Neural cell (in vitro differentiated cells): Measurements from ENCODE around the gene CCDC68. TPM values are rescaled to one million over a fixed set of nuclear protein-coding genes. Genes with fewer than 3 reads are reported as not detected.
A peak's percentile ranks its signal among the peaks of the same experiment; 100 is the strongest.

Experiments
- H2AFZ ChIP-seq: fragments of 200-600, 300-800 bp; sonication (generic), shearing (Covaris generic); 2 replicates; pipeline ENCODE4 v1.6.0; 2014; ENCODE audit warnings: low read depth, mild to moderate bottlenecking, antibody characterized with exemption, low read length, moderate library complexity
- H3F3A ChIP-seq: fragments of 200-600 bp; shearing (Covaris generic); 2 replicates; pipeline ENCODE4 v1.6.1; 2016; ENCODE audit warnings: mild to moderate bottlenecking, moderate library complexity, mixed read lengths, antibody characterized with exemption, low read length; ENCODE audit not compliant: insufficient read depth, poor library complexity, severe bottlenecking
- H3K27ac ChIP-seq: fragments of 200-600, 300-800 bp; sonication (generic), shearing (Covaris generic); 2 replicates; pipeline ENCODE4 v1.5.1; 2014; ENCODE audit warnings: mild to moderate bottlenecking, low read length, moderate library complexity
- H3K27me3 ChIP-seq: fragments of 300-800, 200-600 bp; sonication (generic), shearing (Covaris generic); 2 replicates; pipeline ENCODE4 v1.6.0; 2014; ENCODE audit warnings: mild to moderate bottlenecking, low read depth, low read length, moderate library complexity; ENCODE audit not compliant: insufficient read depth
- H3K36me3 ChIP-seq: fragments of 300-800, 200-600 bp; sonication (generic), shearing (Covaris generic); 2 replicates; pipeline ENCODE4 v1.5.1; 2014; ENCODE audit warnings: mild to moderate bottlenecking, antibody characterized with exemption, low read length, moderate library complexity; ENCODE audit not compliant: insufficient read depth
- H3K4me2 ChIP-seq: fragments of 300-800, 200-600 bp; sonication (generic), shearing (Covaris generic); 2 replicates; pipeline ENCODE4 v1.6.0; 2014; ENCODE audit warnings: mild to moderate bottlenecking, low read length
- H3K4me3 ChIP-seq: fragments of 300-800, 200-600 bp; sonication (generic), shearing (Covaris generic); 2 replicates; pipeline ENCODE4 v1.5.1; 2014; ENCODE audit warnings: mild to moderate bottlenecking, low read length, moderate library complexity
- H3K79me2 ChIP-seq: fragments of 200-600 bp; shearing (Covaris generic); replicated peaks from 2 replicates; pipeline ENCODE4 v1.6.0; 2014; ENCODE audit warnings: mild to moderate bottlenecking, low read length, moderate library complexity; ENCODE audit not compliant: insufficient read depth
- H3K9ac ChIP-seq: fragments of 300-800, 200-600 bp; sonication (generic), shearing (Covaris generic); 2 replicates; pipeline ENCODE4 v1.6.1; 2016; ENCODE audit warnings: mild to moderate bottlenecking, low read length, mixed read lengths
- H3K9me2 ChIP-seq: fragments of 200-600 bp; shearing (Covaris generic); 2 replicates; pipeline ENCODE4 v1.6.1; 2016; ENCODE audit warnings: mild to moderate bottlenecking, low read length, mixed read lengths; ENCODE audit not compliant: insufficient read depth
- H3K9me3 ChIP-seq: fragments of 200-600, 300-800 bp; sonication (generic), shearing (Covaris generic); 2 replicates; pipeline ENCODE4 v1.6.1; 2016; ENCODE audit warnings: mild to moderate bottlenecking, mixed run types, low read length, moderate library complexity, mixed read lengths
- H4K20me1 ChIP-seq: fragments of 200-600 bp; shearing (Covaris generic); 2 replicates; pipeline ENCODE4 v1.6.1; 2016; ENCODE audit warnings: mild to moderate bottlenecking, mixed run types; ENCODE audit not compliant: insufficient read depth
- EP300 ChIP-seq: fragments of 450-650 bp; conservative IDR thresholded peaks from 2 replicates; pipeline ENCODE4 v1.6.1; 2014; ENCODE audit warnings: antibody characterized with exemption, mild to moderate bottlenecking, moderate library complexity; ENCODE audit not compliant: poor library complexity, severe bottlenecking
- EZH2 ChIP-seq: fragments of 200-600, 300-800 bp; shearing (Covaris generic), sonication (generic); IDR thresholded peaks from 2 replicates; pipeline ENCODE4 v1.6.1; 2014; ENCODE audit warnings: antibody characterized with exemption, low read length, borderline replicate concordance, mild to moderate bottlenecking; ENCODE audit not compliant: insufficient read depth, poor library complexity, severe bottlenecking
- MXI1 ChIP-seq: fragments of 450-650 bp; conservative IDR thresholded peaks from 2 replicates; pipeline ENCODE4 v1.6.1; 2014; ENCODE audit warnings: antibody characterized with exemption, mild to moderate bottlenecking; ENCODE audit not compliant: poor library complexity, severe bottlenecking
- POLR2AphosphoS5 ChIP-seq: IDR thresholded peaks from 2 replicates; pipeline ENCODE4 v1.6.1; 2012
- RAD21 ChIP-seq: fragments of 450-650 bp; conservative IDR thresholded peaks from 2 replicates; pipeline ENCODE4 v1.6.1; 2014; ENCODE audit warnings: antibody characterized with exemption, mild to moderate bottlenecking, moderate library complexity
- SMC3 ChIP-seq: fragments of 450-650 bp; conservative IDR thresholded peaks from 2 replicates; pipeline ENCODE4 v1.6.1; 2014; ENCODE audit warnings: antibody characterized with exemption, mild to moderate bottlenecking, moderate library complexity; ENCODE audit not compliant: poor library complexity
- TAF1 ChIP-seq: IDR thresholded peaks from 2 replicates; pipeline ENCODE4 v1.6.1; 2012; ENCODE audit warnings: low read depth
- polyA plus RNA-seq: library from polyadenylated mRNA; depleted of rRNA; stranded (reverse); fragments of >200 nt; gene quantifications from 2 replicates; pipeline ENCODE4 v1.2.3, GENCODE V29; 2014
- TF ChIP-seq, protein P1 (sequence below): IDR thresholded peaks from 2 replicates; pipeline ENCODE4 v1.6.1; 2012; ENCODE audit warnings: borderline replicate concordance
- TF ChIP-seq, protein P2 (sequence below): fragments of 450-650 bp; IDR thresholded peaks from 2 replicates; pipeline ENCODE4 v1.5.1; 2014; ENCODE audit warnings: antibody characterized with exemption, mild to moderate bottlenecking, moderate library complexity; ENCODE audit not compliant: poor library complexity, severe bottlenecking

Gene CCDC68
- polyA plus RNA-seq, 1 donor from 2014 or later: 0.30 TPM

DNA sequence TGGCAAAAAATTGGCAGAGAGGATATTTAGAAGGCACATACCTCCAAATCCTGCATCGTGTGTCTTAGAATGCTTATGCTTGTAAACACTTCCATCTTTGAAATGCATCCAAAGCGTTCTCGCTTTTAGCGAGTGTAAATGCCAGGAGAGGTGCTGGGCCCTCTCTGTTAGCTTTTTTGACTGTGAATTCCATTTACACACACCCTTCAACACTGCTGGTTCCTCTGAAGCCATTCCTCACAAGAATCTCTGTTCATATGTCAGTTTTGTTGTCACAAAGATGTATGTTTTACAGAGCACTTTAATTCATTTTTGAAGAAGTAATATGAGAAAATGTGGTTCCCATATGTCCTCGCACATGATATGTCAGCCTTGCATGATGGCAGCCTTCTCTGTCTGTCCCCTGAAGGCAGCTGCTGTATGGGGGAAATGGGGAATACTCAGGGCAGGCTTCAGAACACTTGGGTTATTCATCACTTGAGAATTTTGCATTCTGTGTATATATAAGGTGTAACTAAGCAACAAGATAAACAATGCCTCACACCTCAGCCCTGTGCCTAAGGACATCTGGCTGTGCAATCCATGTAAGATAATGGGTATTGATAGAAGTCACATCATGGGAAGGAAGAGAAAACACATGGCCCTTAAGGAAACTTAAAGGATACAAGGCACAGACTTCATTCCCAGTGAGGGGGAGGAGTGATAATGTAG, 78.7 kb downstream of the CCDC68 start:
- Histone ChIP-seq H3F3A (no peaks in the 10 kb centered on the region), H4K20me1 (no peaks in the 10 kb centered on the region), H3K9me3 (no peaks in the 10 kb centered on the region), H2AFZ (no peak overlapping the region), H3K4me3 (no peak overlapping the region), H3K9me2 (no peaks in the 10 kb centered on the region), H3K27ac (no peak overlapping the region), H3K27me3 (no peaks in the 10 kb centered on the region), H3K9ac (no peak overlapping the region), H3K79me2 (no peaks in the 10 kb centered on the region), H3K4me2 (no peak overlapping the region), H3K36me3 (no peaks in the 10 kb centered on the region)
- peak; percentile 16 for TF ChIP-seq POLR2AphosphoS5
- TF ChIP-seq SMC3: no peak
- no peak for TF ChIP-seq RAD21
- TF ChIP-seq MXI1: no peak
- no peak for TF ChIP-seq EP300
- TF ChIP-seq TAF1: no peak
- TF ChIP-seq, protein P1, sequence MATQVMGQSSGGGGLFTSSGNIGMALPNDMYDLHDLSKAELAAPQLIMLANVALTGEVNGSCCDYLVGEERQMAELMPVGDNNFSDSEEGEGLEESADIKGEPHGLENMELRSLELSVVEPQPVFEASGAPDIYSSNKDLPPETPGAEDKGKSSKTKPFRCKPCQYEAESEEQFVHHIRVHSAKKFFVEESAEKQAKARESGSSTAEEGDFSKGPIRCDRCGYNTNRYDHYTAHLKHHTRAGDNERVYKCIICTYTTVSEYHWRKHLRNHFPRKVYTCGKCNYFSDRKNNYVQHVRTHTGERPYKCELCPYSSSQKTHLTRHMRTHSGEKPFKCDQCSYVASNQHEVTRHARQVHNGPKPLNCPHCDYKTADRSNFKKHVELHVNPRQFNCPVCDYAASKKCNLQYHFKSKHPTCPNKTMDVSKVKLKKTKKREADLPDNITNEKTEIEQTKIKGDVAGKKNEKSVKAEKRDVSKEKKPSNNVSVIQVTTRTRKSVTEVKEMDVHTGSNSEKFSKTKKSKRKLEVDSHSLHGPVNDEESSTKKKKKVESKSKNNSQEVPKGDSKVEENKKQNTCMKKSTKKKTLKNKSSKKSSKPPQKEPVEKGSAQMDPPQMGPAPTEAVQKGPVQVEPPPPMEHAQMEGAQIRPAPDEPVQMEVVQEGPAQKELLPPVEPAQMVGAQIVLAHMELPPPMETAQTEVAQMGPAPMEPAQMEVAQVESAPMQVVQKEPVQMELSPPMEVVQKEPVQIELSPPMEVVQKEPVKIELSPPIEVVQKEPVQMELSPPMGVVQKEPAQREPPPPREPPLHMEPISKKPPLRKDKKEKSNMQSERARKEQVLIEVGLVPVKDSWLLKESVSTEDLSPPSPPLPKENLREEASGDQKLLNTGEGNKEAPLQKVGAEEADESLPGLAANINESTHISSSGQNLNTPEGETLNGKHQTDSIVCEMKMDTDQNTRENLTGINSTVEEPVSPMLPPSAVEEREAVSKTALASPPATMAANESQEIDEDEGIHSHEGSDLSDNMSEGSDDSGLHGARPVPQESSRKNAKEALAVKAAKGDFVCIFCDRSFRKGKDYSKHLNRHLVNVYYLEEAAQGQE: no peak
- TF ChIP-seq EZH2: no peak
- TF ChIP-seq, protein P2, sequence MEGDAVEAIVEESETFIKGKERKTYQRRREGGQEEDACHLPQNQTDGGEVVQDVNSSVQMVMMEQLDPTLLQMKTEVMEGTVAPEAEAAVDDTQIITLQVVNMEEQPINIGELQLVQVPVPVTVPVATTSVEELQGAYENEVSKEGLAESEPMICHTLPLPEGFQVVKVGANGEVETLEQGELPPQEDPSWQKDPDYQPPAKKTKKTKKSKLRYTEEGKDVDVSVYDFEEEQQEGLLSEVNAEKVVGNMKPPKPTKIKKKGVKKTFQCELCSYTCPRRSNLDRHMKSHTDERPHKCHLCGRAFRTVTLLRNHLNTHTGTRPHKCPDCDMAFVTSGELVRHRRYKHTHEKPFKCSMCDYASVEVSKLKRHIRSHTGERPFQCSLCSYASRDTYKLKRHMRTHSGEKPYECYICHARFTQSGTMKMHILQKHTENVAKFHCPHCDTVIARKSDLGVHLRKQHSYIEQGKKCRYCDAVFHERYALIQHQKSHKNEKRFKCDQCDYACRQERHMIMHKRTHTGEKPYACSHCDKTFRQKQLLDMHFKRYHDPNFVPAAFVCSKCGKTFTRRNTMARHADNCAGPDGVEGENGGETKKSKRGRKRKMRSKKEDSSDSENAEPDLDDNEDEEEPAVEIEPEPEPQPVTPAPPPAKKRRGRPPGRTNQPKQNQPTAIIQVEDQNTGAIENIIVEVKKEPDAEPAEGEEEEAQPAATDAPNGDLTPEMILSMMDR: no peak

DNA sequence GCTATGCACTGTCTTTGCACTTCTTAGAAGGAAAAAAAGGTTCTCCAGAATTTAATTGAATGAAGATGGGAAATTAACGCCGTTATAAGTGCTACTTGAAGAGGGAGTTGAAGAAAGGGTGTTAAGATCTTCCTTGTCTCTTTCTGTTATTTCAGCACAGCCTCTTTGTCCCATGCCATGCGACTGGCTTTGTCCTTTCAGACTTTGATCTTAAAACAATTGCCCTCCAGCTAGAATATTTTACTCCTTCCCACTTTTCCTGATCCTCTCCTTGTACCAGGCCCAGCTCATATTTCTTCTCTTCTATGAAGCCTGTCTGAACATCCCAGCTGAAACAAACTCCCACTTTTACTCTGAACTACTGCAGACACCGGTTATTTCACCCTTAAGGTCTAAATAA, 79.6 kb downstream of the CCDC68 start:
- Histone ChIP-seq H3K36me3 (no peaks in the 10 kb centered on the region), H3K4me3 (no peak overlapping the region), H3K27ac (no peak overlapping the region), H3K9me2 (no peaks in the 10 kb centered on the region), H3K27me3 (no peaks in the 10 kb centered on the region), H3F3A (no peaks in the 10 kb centered on the region), H4K20me1 (no peaks in the 10 kb centered on the region), H3K79me2 (no peaks in the 10 kb centered on the region), H3K4me2 (no peak overlapping the region), H2AFZ (no peak overlapping the region), H3K9me3 (no peaks in the 10 kb centered on the region), H3K9ac (no peak overlapping the region)
- TF ChIP-seq, protein P2: no peak
- TF ChIP-seq RAD21 (no peak), EP300 (no peak), SMC3 (no peak), EZH2 (no peak), POLR2AphosphoS5 (no peak), TAF1 (no peak), MXI1 (no peak)
- TF ChIP-seq, protein P1: no peak
